ENCODE measurements around the gene ANKRD11. TPM values are rescaled to one million over a fixed set of nuclear protein-coding genes. Genes with fewer than 3 reads are reported as not detected.

Gene ANKRD11
- total and polyA plus RNA-seq, 2 donors (not counting 3 experiments of a cell fraction or from before 2014, with no cell fraction given) = 55.8 to 191 TPM

DNA sequence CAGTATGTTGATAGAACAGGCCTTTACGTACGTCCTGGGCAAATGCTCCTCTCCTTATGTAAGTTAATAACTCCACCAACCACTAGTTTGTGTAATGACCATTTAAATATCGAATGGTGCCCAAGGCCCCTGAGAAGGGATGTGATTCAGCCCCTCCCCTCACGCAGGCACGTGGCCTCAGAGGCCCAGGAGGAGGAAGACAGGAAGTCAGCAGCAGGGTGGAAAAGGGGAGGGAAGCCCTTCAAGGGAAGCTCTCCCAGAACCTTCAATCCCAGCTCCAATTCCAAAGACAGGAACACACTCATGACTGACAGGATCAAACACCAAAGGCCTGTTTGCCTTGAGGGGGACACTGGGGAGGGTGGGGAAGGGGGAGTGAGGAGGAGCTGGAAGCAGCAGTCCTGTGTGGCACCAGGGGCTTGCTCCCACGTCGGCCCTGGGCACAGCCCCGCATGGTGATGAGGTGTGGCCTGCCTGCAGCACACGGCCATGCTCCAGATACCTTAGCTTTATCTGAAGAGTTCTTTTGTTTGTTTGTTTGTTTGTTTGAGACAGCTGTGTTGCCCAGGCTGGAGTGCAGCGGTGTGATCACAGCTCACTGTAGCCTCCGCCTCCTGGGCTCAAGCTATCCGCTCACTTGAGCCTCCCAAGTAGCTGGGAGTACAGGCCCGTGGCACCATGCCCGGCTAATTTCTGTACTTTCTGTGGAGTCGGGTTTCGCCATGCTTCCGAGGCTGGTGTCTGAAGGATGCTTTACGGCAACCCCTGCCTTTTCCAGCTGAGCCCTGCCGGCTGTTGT, 167.8 kb downstream of the ANKRD11 start:
- dilution Hi-C loops (cut with MboI; ENCODE audit: extremely low pct_ligation_motif_present, low sequenced_read_pairs) (no loop called here), intact Hi-C loops (cut with micrococcal nuclease) (no loop called here)
- no peaks in the 10 kb centered on the region for H3K9me3 ChIP-seq (replicated peaks; ENCODE audit: control insufficient read depth, insufficient read depth, low read length)
- BruUV-seq (replicated peaks) = no TSS peak
- no peaks in the 10 kb centered on the region for H4K20me1 ChIP-seq (replicated peaks; ENCODE audit: control insufficient read depth, extremely low read depth, insufficient read depth, low read length)
- peak overlapping the region; percentile 50 for H3K27ac ChIP-seq (ENCODE audit: insufficient read depth, low read depth, low read length)
- H3K4me3 ChIP-seq (replicated peaks in 1 of 3; ENCODE audit: insufficient read depth in 1 of 3, low read depth in 1 of 3, low read length in 3 of 3) = no peak overlapping the region
- no peak overlapping the region for H2AFZ ChIP-seq (ENCODE audit: low read depth, low read length)
- TF ChIP-seq GATA2 (IDR thresholded peaks at IDR 0.05; ENCODE audit: insufficient read depth, insufficient read length, low read depth, low read length) (no peak), EZH2 (IDR thresholded peaks at IDR 0.05; ENCODE audit: borderline replicate concordance, low read depth, low read length, severe bottlenecking) (no peak), MYC (IDR thresholded peaks at IDR 0.05; ENCODE audit: low read depth, low read length) (peak; percentile 69), POLR2AphosphoS5 (IDR thresholded peaks at IDR 0.05; ENCODE audit: insufficient read depth, low read depth, low read length) (peak; percentile 62), POLR2A (IDR thresholded peaks at IDR 0.05; ENCODE audit: low read depth, low read length) (no peak), JUN (IDR thresholded peaks at IDR 0.05; ENCODE audit: borderline replicate concordance, insufficient read depth, insufficient read length, low read depth) (no peak), FOS (IDR thresholded peaks at IDR 0.05; ENCODE audit: borderline replicate concordance, insufficient read depth, low read length) (peak; percentile 28), MAX (IDR thresholded peaks at IDR 0.05; ENCODE audit: insufficient read depth, insufficient read length) (peak; percentile 90)
- TF ChIP-seq, protein P1, sequence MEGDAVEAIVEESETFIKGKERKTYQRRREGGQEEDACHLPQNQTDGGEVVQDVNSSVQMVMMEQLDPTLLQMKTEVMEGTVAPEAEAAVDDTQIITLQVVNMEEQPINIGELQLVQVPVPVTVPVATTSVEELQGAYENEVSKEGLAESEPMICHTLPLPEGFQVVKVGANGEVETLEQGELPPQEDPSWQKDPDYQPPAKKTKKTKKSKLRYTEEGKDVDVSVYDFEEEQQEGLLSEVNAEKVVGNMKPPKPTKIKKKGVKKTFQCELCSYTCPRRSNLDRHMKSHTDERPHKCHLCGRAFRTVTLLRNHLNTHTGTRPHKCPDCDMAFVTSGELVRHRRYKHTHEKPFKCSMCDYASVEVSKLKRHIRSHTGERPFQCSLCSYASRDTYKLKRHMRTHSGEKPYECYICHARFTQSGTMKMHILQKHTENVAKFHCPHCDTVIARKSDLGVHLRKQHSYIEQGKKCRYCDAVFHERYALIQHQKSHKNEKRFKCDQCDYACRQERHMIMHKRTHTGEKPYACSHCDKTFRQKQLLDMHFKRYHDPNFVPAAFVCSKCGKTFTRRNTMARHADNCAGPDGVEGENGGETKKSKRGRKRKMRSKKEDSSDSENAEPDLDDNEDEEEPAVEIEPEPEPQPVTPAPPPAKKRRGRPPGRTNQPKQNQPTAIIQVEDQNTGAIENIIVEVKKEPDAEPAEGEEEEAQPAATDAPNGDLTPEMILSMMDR (IDR thresholded peaks at IDR 0.05; ENCODE audit: extremely low read depth in 1 of 2, insufficient read depth in 1 of 2, low read depth in 1 of 2, low read length in 2 of 2) = no peak
- H3K79me2 ChIP-seq (ENCODE audit: control insufficient read depth, insufficient read depth, low read length) = peaks cover 91% of the 10 kb centered on the region
- H3K9ac ChIP-seq (replicated peaks; ENCODE audit: extremely low read depth, insufficient read depth, low read length) = no peak overlapping the region
- no peaks in the 10 kb centered on the region for H3K27me3 ChIP-seq (ENCODE audit: control insufficient read depth in 2 of 2, insufficient read depth in 2 of 2, low read length in 2 of 2)
- DNase-seq (ENCODE audit: low read depth, low spot score) = peak; percentile 68
- POLR2A ChIA-PET = no interaction called here
- peak; percentile 93 for FAIRE-seq
- CTCF ChIA-PET = interaction anchor here (0.8 to 1.3 kb wide), 4 partner anchors 10 to 235 kb away, joined by 3 to 4 read pairs (median 3); no protein-coding TSS in a partner anchor
- H3K9me1 ChIP-seq (replicated peaks; ENCODE audit: control insufficient read depth, extremely low read depth, insufficient read depth, low read length) = no peaks in the 10 kb centered on the region
- H3K36me3 ChIP-seq (ENCODE audit: control insufficient read depth in 2 of 2, extremely low read depth in 1 of 2, insufficient read depth in 2 of 2, low read length in 2 of 2) = no peaks in the 10 kb centered on the region
- H3K4me2 ChIP-seq (ENCODE audit: insufficient read depth, low read length) = no peak overlapping the region
- peaks cover 86% of the 10 kb centered on the region for H3K4me1 ChIP-seq (ENCODE audit: control insufficient read depth, extremely low read depth, insufficient read depth, low read length)
